Tibial nerve (tissue), 4 donors: Measurements from ENCODE around the gene ATPAF2. TPM values are rescaled to one million over a fixed set of nuclear protein-coding genes. Genes with fewer than 3 reads are reported as not detected.
"Not testable (repeated sequence)": the region's sequence is repeated elsewhere in the genome, so short reads cannot be mapped to it uniquely, and the experiment has no call there.

Experiments used
- DNase-seq, 2 donors: peaks; one replicate each; pipeline ENCODE4 v3.0.0-alpha.2; 2019; ENCODE audit warnings: low spot score in 2 of 2
- H3K27ac ChIP-seq, 4 donors: fragments of 200-600 bp; sonication (generic) in 3 of 4; one replicate each; pipeline ENCODE4 v1.5.1; 2017 to 2019; ENCODE audit warnings: mild to moderate bottlenecking in 1 of 4
- H3K27me3 ChIP-seq, 2 donors: fragments of 200-600 bp; sonication (generic) in 1 of 2; one replicate each; pipeline versions ENCODE4 v1.5.1 to v1.6.0; 2017 to 2019
- H3K36me3 ChIP-seq, 3 donors: fragments of 200-600 bp; sonication (generic); one replicate each; pipeline ENCODE4 v1.5.1; 2018 to 2019
- H3K4me1 ChIP-seq, 4 donors: fragments of 200-600 bp; sonication (generic) in 3 of 4; one replicate each; pipeline ENCODE4 v1.5.1; 2017 to 2019
- H3K4me3 ChIP-seq, 4 donors: fragments of 200-600 bp; sonication (generic) in 3 of 4; one replicate each; pipeline ENCODE4 v1.5.1; 2017 to 2019; ENCODE audit warnings: mild to moderate bottlenecking in 1 of 4, moderate library complexity in 1 of 4
- H3K9me3 ChIP-seq, 4 donors: fragments of 200-600 bp; sonication (generic) in 3 of 4; one replicate each; pipeline ENCODE4 v1.5.1; 2017 to 2019
- CTCF ChIP-seq, 5 experiments: fragments of 200-600 bp in 3 of 5; fragments of 450-650 bp in 2 of 5; sonication (generic) in 3 of 5; IDR thresholded peaks; one replicate each; pipeline ENCODE4 v1.5.1; 2016 to 2019; ENCODE audit warnings: antibody characterized with exemption in 5 of 5, mild to moderate bottlenecking in 3 of 5, moderate library complexity in 2 of 5
- EP300 ChIP-seq, 2 donors: sonication (generic); formaldehyde crosslinking; IDR thresholded peaks; one replicate each; pipeline ENCODE4 v1.6.1; 2017; ENCODE audit warnings: antibody characterized with exemption in 2 of 2, mild to moderate bottlenecking in 1 of 2
- POLR2A ChIP-seq, 2 donors: fragments of 450-650 bp; IDR thresholded peaks; one replicate each; pipeline ENCODE4 v1.6.1; 2017; ENCODE audit warnings: antibody characterized with exemption in 2 of 2, mild to moderate bottlenecking in 2 of 2, moderate library complexity in 2 of 2
- whole genome bisulfite sequencing, 2 donors: methylation state at CpG; one replicate each; pipeline ENCODE4 v1.1.5; 2018; 5-methylcytosine and 5-hydroxymethylcytosine counted together
- total RNA-seq, 4 donors: library from RNA; depleted of rRNA; stranded (reverse); fragments of >200 nt; gene quantifications; one replicate each; pipeline ENCODE4 v1.1.0, GENCODE V29; 2016

The ATPAF2 gene
- total RNA-seq, 4 donors from 2014 or later: 24.0 to 43.7 (median 35.5) TPM

GRCh38 chr17:18002171-18002570 lies 36.8 kb downstream of the ATPAF2 start:
- Histone ChIP-seq H3K9me3 (no peaks in the 10 kb centered on the region), H3K27ac (no peak overlapping the region), H3K36me3 (peaks cover 0 to 21% (median 0%) of the 10 kb centered on the region in 3 donors), H3K4me1 (no peaks in the 10 kb centered on the region), H3K27me3 (no peaks in the 10 kb centered on the region), H3K4me3 (no peak overlapping the region)
- no peak for DNase-seq
- WGBS, 2 donors: 93% methylated on average over 2 of the region's 2 CpGs
- TF ChIP-seq POLR2A (IDR thresholded peaks at IDR 0.05) (no peak), CTCF (IDR thresholded peaks at IDR 0.05) (no peak), EP300 (IDR thresholded peaks at IDR 0.05) (no peak)

- DNase-seq: no peak
- Histone ChIP-seq H3K4me1 (no peaks in the 10 kb centered on the region), H3K9me3 (no peaks in the 10 kb centered on the region), H3K4me3 (no peak overlapping the region), H3K27ac (no peak overlapping the region), H3K27me3 (no peaks in the 10 kb centered on the region), H3K36me3 (peaks cover 0 to 9% (median 0%) of the 10 kb centered on the region in 3 donors)
- 73 to 77% methylated on average over 8 of the region's 8 CpGs for WGBS, 2 donors
- TF ChIP-seq CTCF (IDR thresholded peaks at IDR 0.05): no peak
- no peak for TF ChIP-seq POLR2A (IDR thresholded peaks at IDR 0.05)
- TF ChIP-seq EP300 (IDR thresholded peaks at IDR 0.05): no peak
Observed at GRCh38 chr17:18000030-18000408, 38.9 kb downstream of the ATPAF2 start.

GRCh38 chr17:17999364-18000029 lies 39.5 kb downstream of the ATPAF2 start:
- H3K9me3 ChIP-seq: no peaks in the 10 kb centered on the region
- no peak overlapping the region for H3K27ac ChIP-seq
- TF ChIP-seq POLR2A (IDR thresholded peaks at IDR 0.05): no peak
- no peaks in the 10 kb centered on the region for H3K27me3 ChIP-seq
- H3K4me3 ChIP-seq: no peak overlapping the region
- DNase-seq: no peak
- H3K36me3 ChIP-seq: peaks cover 0 to 3% (median 0%) of the 10 kb centered on the region in 3 donors
- WGBS, 2 donors: 74 to 78% methylated on average over 9 of the region's 9 CpGs
- peaks cover 0 to 3% (median 0%) of the 10 kb centered on the region in 4 donors for H3K4me1 ChIP-seq

GRCh38 chr17:17998934-17999333 lies 40.0 kb downstream of the ATPAF2 start:
- no peaks in the 10 kb centered on the region for H3K9me3 ChIP-seq
- 96 to 99% methylated on average over 8 of the region's 8 CpGs for WGBS, 2 donors
- H3K4me3 ChIP-seq: no peak overlapping the region
- H3K4me1 ChIP-seq: peaks cover 0 to 8% (median 0%) of the 10 kb centered on the region in 4 donors
- H3K27ac ChIP-seq: no peak overlapping the region
- no peaks in the 10 kb centered on the region for H3K27me3 ChIP-seq
- DNase-seq: no peak
- no peak for TF ChIP-seq CTCF (IDR thresholded peaks at IDR 0.05)
- TF ChIP-seq POLR2A (IDR thresholded peaks at IDR 0.05): no peak
- no peak for TF ChIP-seq EP300 (IDR thresholded peaks at IDR 0.05)
- no peaks in the 10 kb centered on the region for H3K36me3 ChIP-seq

GRCh38 chr17:17995887-17996286 lies 43.1 kb downstream of the ATPAF2 start:
- H3K4me3 ChIP-seq, H3K27me3 ChIP-seq, DNase-seq, H3K4me1 ChIP-seq, H3K36me3 ChIP-seq, H3K9me3 ChIP-seq, H3K27ac ChIP-seq: not testable (repeated sequence)
- WGBS, 2 donors: 96% methylated on average over 8 of the region's 8 CpGs

GRCh38 chr17:17994271-17995069 lies 44.5 kb downstream of the ATPAF2 start:
- TF ChIP-seq EP300 (IDR thresholded peaks at IDR 0.05) (no peak), CTCF (IDR thresholded peaks at IDR 0.05) (peak in 3 of 5 experiments; percentile 8 to 29 (median 10))
- Histone ChIP-seq H3K4me1 (peaks cover 0 to 8% (median 0%) of the 10 kb centered on the region in 4 donors), H3K9me3 (no peaks in the 10 kb centered on the region), H3K27me3 (no peaks in the 10 kb centered on the region), H3K36me3 (peaks cover 0 to 11% (median 0%) of the 10 kb centered on the region in 3 donors), H3K27ac (peak overlapping the region in 1 of 4 donors; percentile 31), H3K4me3 (no peak overlapping the region)
- 61 to 63% methylated on average over 18 of the region's 18 CpGs for WGBS, 2 donors
- no peak for DNase-seq
